Mesenchymal stem cell (in vitro differentiated cells and primary cell): ENCODE data around the gene LRP6.
A peak's percentile ranks its signal among the peaks of the same experiment; 100 is the strongest.

Source experiments
- DNase-seq: peaks from one replicate; pipeline ENCODE4 v3.0.0-alpha.2; 2013
- H2AFZ ChIP-seq: one replicate; pipeline ENCODE4 v1.6.1; 2013; ENCODE audit warnings: low read depth, mild to moderate bottlenecking, control low read depth, inconsistent platforms, low read length, moderate library complexity
- H2AK5ac ChIP-seq: 2 replicates; pipeline ENCODE4 v1.6.1; 2013; ENCODE audit warnings: low read length, moderate library complexity, mild to moderate bottlenecking, inconsistent platforms; ENCODE audit not compliant: severe bottlenecking
- H2BK120ac ChIP-seq: one replicate; pipeline ENCODE4 v1.6.1; 2013; ENCODE audit warnings: low read depth, mild to moderate bottlenecking, inconsistent platforms, low read length, moderate library complexity
- H2BK12ac ChIP-seq, 2 experiments: one replicate each; pipeline ENCODE4 v1.6.1; 2013; ENCODE audit warnings: inconsistent platforms in 2 of 2, low read length in 2 of 2, mild to moderate bottlenecking in 2 of 2, moderate library complexity in 2 of 2, control low read depth in 1 of 2
- H2BK15ac ChIP-seq: one replicate; pipeline ENCODE4 v1.6.1; 2013; ENCODE audit warnings: mild to moderate bottlenecking, low read depth, inconsistent platforms; ENCODE audit not compliant: poor library complexity, severe bottlenecking
- H2BK5ac ChIP-seq: 2 replicates; pipeline ENCODE4 v1.6.1; 2013; ENCODE audit warnings: low read depth, mild to moderate bottlenecking, low read length, control low read depth, inconsistent platforms; ENCODE audit not compliant: poor library complexity, severe bottlenecking
- H3K14ac ChIP-seq, 2 experiments: one replicate each; pipeline ENCODE4 v1.6.1; 2013; ENCODE audit warnings: inconsistent platforms in 2 of 2, low read length in 2 of 2, control low read depth in 1 of 2, mild to moderate bottlenecking in 1 of 2, moderate library complexity in 1 of 2
- H3K18ac ChIP-seq, 2 experiments: one replicate each; pipeline ENCODE4 v1.6.1; 2013; ENCODE audit warnings: inconsistent platforms in 2 of 2, low read length in 2 of 2, control low read depth in 1 of 2, low read depth in 1 of 2, mild to moderate bottlenecking in 1 of 2
- H3K23ac ChIP-seq, 2 experiments: one replicate each; pipeline ENCODE4 v1.6.1; 2013; ENCODE audit warnings: inconsistent platforms in 2 of 2, low read length in 2 of 2, mild to moderate bottlenecking in 2 of 2, moderate library complexity in 2 of 2, control low read depth in 1 of 2
- H3K27ac ChIP-seq: 2 replicates; pipeline ENCODE4 v1.5.1; 2013; ENCODE audit warnings: mild to moderate bottlenecking, moderate library complexity, low read length, control low read depth, inconsistent platforms; ENCODE audit not compliant: poor library complexity, severe bottlenecking
- H3K27me3 ChIP-seq, 2 experiments: 2 replicates each; pipeline versions ENCODE4 v1.6.1 to v1.7.0; 2013; ENCODE audit warnings: low read length in 2 of 2, mild to moderate bottlenecking in 2 of 2, moderate library complexity in 2 of 2, control low read depth in 1 of 2, inconsistent platforms in 1 of 2; ENCODE audit not compliant: control insufficient read depth in 1 of 2, insufficient read depth in 1 of 2
- H3K36me3 ChIP-seq, 2 experiments: 2 replicates each; pipeline versions ENCODE4 v1.6.1 to v1.7.0; 2013; ENCODE audit warnings: low read length in 2 of 2, control low read depth in 1 of 2, inconsistent platforms in 1 of 2, low read depth in 1 of 2, mild to moderate bottlenecking in 1 of 2; ENCODE audit not compliant: insufficient read depth in 2 of 2, control insufficient read depth in 1 of 2
- H3K4ac ChIP-seq, 2 experiments: one replicate each; pipeline ENCODE4 v1.6.1; 2013; ENCODE audit warnings: inconsistent platforms in 2 of 2, low read length in 2 of 2, mild to moderate bottlenecking in 2 of 2, moderate library complexity in 2 of 2, control low read depth in 1 of 2, low read depth in 1 of 2
- H3K4me1 ChIP-seq: 2 replicates; pipeline ENCODE4 v1.6.1; 2013; ENCODE audit warnings: low read depth, low read length, control low read depth; ENCODE audit not compliant: control insufficient read depth, insufficient read depth
- H3K4me2 ChIP-seq: 2 replicates; pipeline ENCODE4 v1.6.1; 2013; ENCODE audit warnings: low read length, mild to moderate bottlenecking, inconsistent platforms; ENCODE audit not compliant: poor library complexity, severe bottlenecking
- H3K4me3 ChIP-seq, 2 experiments: 2 replicates each; pipeline versions ENCODE4 v1.5.1 to v1.7.0; 2013; ENCODE audit warnings: low read length in 2 of 2, mild to moderate bottlenecking in 2 of 2, control low read depth in 1 of 2, low read depth in 1 of 2; ENCODE audit not compliant: insufficient read depth in 1 of 2
- H3K79me1 ChIP-seq: replicated peaks from 2 replicates; pipeline ENCODE4 v1.6.1; 2013; ENCODE audit warnings: mild to moderate bottlenecking, control low read depth, low read length, inconsistent platforms; ENCODE audit not compliant: poor library complexity, severe bottlenecking
- H3K9ac ChIP-seq: 2 replicates; pipeline ENCODE4 v1.7.0; 2013; ENCODE audit warnings: mild to moderate bottlenecking, low read length, moderate library complexity
- H3K9me3 ChIP-seq: 2 replicates; pipeline ENCODE4 v1.7.0; 2013; ENCODE audit warnings: mild to moderate bottlenecking, low read length; ENCODE audit not compliant: control insufficient read depth
- H4K8ac ChIP-seq: one replicate; pipeline ENCODE4 v1.6.1; 2013; ENCODE audit warnings: inconsistent platforms, mild to moderate bottlenecking, low read length, moderate library complexity
- H4K91ac ChIP-seq: one replicate; pipeline ENCODE4 v1.6.1; 2013; ENCODE audit warnings: mild to moderate bottlenecking, low read length, inconsistent platforms
- WGBS: methylation state at CpG from one replicate; pipeline ENCODE4 v1.1.7; 2013; ENCODE audit warnings: mixed read lengths; 5-methylcytosine and 5-hydroxymethylcytosine counted together

Gene LRP6

DNA sequence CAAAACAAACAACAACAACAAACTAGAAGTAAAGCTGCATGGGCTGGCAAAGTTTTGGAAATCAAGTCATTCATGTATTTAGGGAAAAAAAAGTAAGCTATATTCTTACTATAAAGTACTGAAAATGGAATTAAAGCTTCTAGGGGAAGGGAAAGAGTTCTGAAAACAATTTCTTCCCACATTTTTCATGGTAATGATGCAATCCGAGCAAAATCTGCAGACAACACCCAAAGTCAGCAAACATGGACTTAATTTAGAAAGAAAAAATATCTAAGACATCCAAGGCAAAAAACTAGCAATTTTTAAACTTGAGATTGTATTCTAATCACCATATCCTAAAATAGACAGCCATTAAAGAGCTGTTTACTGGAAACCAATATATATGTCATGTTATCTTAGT lies 86.3 kb downstream of the LRP6 start:
- H3K9me3 ChIP-seq, result no peaks in the 10 kb centered on the region
- H4K8ac ChIP-seq, result no peak overlapping the region
- no peak overlapping the region for H4K91ac ChIP-seq
- H3K4me2 ChIP-seq, result no peak overlapping the region
- no peak overlapping the region for H3K18ac ChIP-seq
- H3K27me3 ChIP-seq, result no peaks in the 10 kb centered on the region
- H3K4me1 ChIP-seq, result no peaks in the 10 kb centered on the region
- no peak overlapping the region for H3K4ac ChIP-seq
- H3K27ac ChIP-seq, result no peak overlapping the region
- no peak overlapping the region for H2AK5ac ChIP-seq
- no CpG with 5 or more reads among the region's 1 CpG for WGBS
- no peak overlapping the region for H2BK15ac ChIP-seq
- no peak overlapping the region for H3K4me3 ChIP-seq
- H2BK12ac ChIP-seq, result no peak overlapping the region
- peaks cover 0 to 4% of the 10 kb centered on the region in 2 experiments for H3K36me3 ChIP-seq
- no peak overlapping the region for H3K23ac ChIP-seq
- H3K14ac ChIP-seq, result no peak overlapping the region
- DNase-seq, result no peak
- H2AFZ ChIP-seq, result no peak overlapping the region
- no peak overlapping the region for H2BK120ac ChIP-seq
- peaks cover 14% of the 10 kb centered on the region for H3K79me1 ChIP-seq
- H3K9ac ChIP-seq, result peak overlapping the region; percentile 13
- H2BK5ac ChIP-seq, result no peak overlapping the region

DNA sequence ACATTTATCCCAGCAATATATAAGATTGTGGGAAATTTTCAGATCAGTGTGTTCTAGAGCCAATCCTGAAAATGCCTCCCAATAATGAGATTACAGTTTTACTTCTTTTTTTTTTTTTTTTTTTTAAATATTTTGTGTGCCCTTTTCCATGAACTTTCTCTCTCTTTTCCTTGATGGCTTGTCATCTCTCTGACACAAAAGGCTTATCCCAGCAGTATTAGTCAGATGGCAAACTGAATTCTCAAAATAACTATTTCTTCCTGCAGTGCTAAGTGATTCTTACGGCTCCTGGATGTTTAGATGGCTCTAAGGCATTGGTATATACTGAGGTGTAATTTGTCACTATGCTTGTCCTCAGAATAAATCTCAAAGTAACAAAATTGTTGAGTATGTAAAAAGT lies 86.7 kb downstream of the LRP6 start:
- no peaks in the 10 kb centered on the region for H3K9me3 ChIP-seq
- no peak overlapping the region for H3K4me2 ChIP-seq
- no peak overlapping the region for H4K8ac ChIP-seq
- no peaks in the 10 kb centered on the region for H3K27me3 ChIP-seq
- DNase-seq, result no peak
- H3K23ac ChIP-seq, result no peak overlapping the region
- H2AFZ ChIP-seq, result no peak overlapping the region
- peaks cover 17% of the 10 kb centered on the region for H3K79me1 ChIP-seq
- H3K4me3 ChIP-seq, result no peak overlapping the region
- no peak overlapping the region for H3K18ac ChIP-seq
- WGBS, result 0% methylated on average over 1 of the region's 1 CpG
- peak overlapping the region; percentile 13 for H3K9ac ChIP-seq
- H2BK12ac ChIP-seq, result no peak overlapping the region
- H3K4ac ChIP-seq, result no peak overlapping the region
- no peak overlapping the region for H2BK5ac ChIP-seq
- no peak overlapping the region for H3K14ac ChIP-seq
- no peak overlapping the region for H2BK15ac ChIP-seq
- peaks cover 0 to 4% of the 10 kb centered on the region in 2 experiments for H3K36me3 ChIP-seq
- H2AK5ac ChIP-seq, result no peak overlapping the region
- no peak overlapping the region for H3K27ac ChIP-seq
- H3K4me1 ChIP-seq, result no peaks in the 10 kb centered on the region
- H2BK120ac ChIP-seq, result no peak overlapping the region
- no peak overlapping the region for H4K91ac ChIP-seq

DNA sequence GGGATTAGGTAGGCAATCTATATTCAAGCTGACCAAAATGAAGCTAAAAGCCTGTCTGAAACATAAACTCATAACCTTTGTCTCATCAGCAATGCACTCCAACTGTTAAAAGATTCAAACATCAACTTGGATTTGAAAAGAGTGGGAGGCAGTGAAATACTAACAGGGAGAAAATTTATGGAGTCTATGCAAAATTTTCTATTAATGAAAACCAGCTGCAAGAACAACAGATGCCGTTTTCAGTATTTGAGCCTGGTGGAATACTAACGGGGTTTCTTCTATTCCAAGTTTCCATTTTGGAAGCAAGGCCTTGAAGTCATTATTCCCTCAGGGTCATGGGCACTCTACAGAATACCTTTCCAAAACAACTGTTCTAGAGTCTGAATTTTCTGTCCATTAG lies 88.3 kb downstream of the LRP6 start:
- no peak overlapping the region for H3K9ac ChIP-seq
- no peak overlapping the region for H2BK5ac ChIP-seq
- H3K27me3 ChIP-seq, result no peaks in the 10 kb centered on the region
- no peak overlapping the region for H3K4ac ChIP-seq
- H2AK5ac ChIP-seq, result no peak overlapping the region
- no peak overlapping the region for H3K4me3 ChIP-seq
- H3K4me1 ChIP-seq, result no peaks in the 10 kb centered on the region
- no peak overlapping the region for H4K8ac ChIP-seq
- H3K4me2 ChIP-seq, result no peak overlapping the region
- H3K14ac ChIP-seq, result no peak overlapping the region
- H4K91ac ChIP-seq, result no peak overlapping the region
- H2BK120ac ChIP-seq, result no peak overlapping the region
- H2BK12ac ChIP-seq, result no peak overlapping the region
- no peak overlapping the region for H2BK15ac ChIP-seq
- DNase-seq, result no peak
- H3K9me3 ChIP-seq, result no peaks in the 10 kb centered on the region
- H3K18ac ChIP-seq, result no peak overlapping the region
- WGBS, result 100% methylated on average over 2 of the region's 2 CpGs
- H3K36me3 ChIP-seq, result peaks cover 0 to 4% of the 10 kb centered on the region in 2 experiments
- H2AFZ ChIP-seq, result no peak overlapping the region
- H3K23ac ChIP-seq, result no peak overlapping the region
- peaks cover 14% of the 10 kb centered on the region for H3K79me1 ChIP-seq
- H3K27ac ChIP-seq, result no peak overlapping the region

DNA sequence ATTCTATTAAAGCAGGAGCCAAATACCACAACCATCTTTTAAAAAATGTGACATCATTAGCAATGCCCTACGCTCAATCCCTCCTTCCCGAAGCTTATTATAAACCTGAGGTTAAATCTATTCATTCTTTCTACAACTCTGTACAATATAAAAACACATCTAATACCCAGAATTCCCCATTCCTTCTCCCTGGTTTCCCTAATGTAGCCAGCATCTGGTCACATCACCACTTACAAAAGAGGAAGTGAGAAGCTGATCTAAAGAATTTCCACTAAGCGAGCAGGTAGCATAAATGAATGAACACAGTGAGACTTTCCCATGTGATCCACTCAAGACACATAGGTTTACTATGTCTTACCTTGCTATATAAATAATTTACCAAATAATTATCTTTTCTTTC lies 90.4 kb downstream of the LRP6 start:
- Histone ChIP-seq H3K36me3 (peaks cover 0 to 4% of the 10 kb centered on the region in 2 experiments), H4K8ac (no peak overlapping the region)

More for the DNA sequence above, 90.4 kb downstream of the LRP6 start:
- no peaks in the 10 kb centered on the region for H3K9me3 ChIP-seq
- H3K4me3 ChIP-seq, result no peak overlapping the region
- no peak overlapping the region for H2BK5ac ChIP-seq
- H2BK15ac ChIP-seq, result no peak overlapping the region
- no peak overlapping the region for H3K18ac ChIP-seq
- no peak overlapping the region for H3K9ac ChIP-seq
- H3K27ac ChIP-seq, result no peak overlapping the region
- WGBS, result over 99% methylated on average over 3 of the region's 3 CpGs
- H2AFZ ChIP-seq, result no peak overlapping the region
- peaks cover 15% of the 10 kb centered on the region for H3K79me1 ChIP-seq
- no peaks in the 10 kb centered on the region for H3K27me3 ChIP-seq
- no peak overlapping the region for H2BK12ac ChIP-seq
- H3K4ac ChIP-seq, result no peak overlapping the region
- no peaks in the 10 kb centered on the region for H3K4me1 ChIP-seq
- no peak overlapping the region for H2BK120ac ChIP-seq
- H3K14ac ChIP-seq, result no peak overlapping the region
- DNase-seq, result no peak
- H2AK5ac ChIP-seq, result no peak overlapping the region
- H3K4me2 ChIP-seq, result no peak overlapping the region
- no peak overlapping the region for H4K91ac ChIP-seq
- H3K23ac ChIP-seq, result no peak overlapping the region
